KMS-11 (cell line): ENCODE results near the gene KLK15.

ENCODE experiments used
- H2AFZ ChIP-seq: fragments of 200-600 bp; sonication (generic); 2 replicates; pipeline ENCODE4 v1.6.1; 2016; ENCODE audit warnings: antibody characterized with exemption, mixed run types, low read depth
- H3K27ac ChIP-seq: fragments of 200-600 bp; sonication (generic); 2 replicates; pipeline ENCODE4 v1.6.1; 2016; ENCODE audit warnings: mild to moderate bottlenecking, mixed run types
- H3K27me3 ChIP-seq: fragments of 200-600 bp; sonication (generic); 2 replicates; pipeline ENCODE4 v1.6.1; 2017; ENCODE audit warnings: mild to moderate bottlenecking, low read depth, mixed run types, moderate library complexity; ENCODE audit not compliant: insufficient read depth
- H3K36me3 ChIP-seq: fragments of 200-600 bp; sonication (generic); 2 replicates; pipeline ENCODE4 v1.6.1; 2017; ENCODE audit warnings: mild to moderate bottlenecking, mixed run types; ENCODE audit not compliant: insufficient read depth
- H3K4me1 ChIP-seq: fragments of 200-600 bp; sonication (generic); 2 replicates; pipeline ENCODE4 v1.6.1; 2016; ENCODE audit warnings: mild to moderate bottlenecking, low read depth, mixed run types; ENCODE audit not compliant: poor library complexity, severe bottlenecking
- H3K4me2 ChIP-seq: fragments of 200-600 bp; sonication (generic); 2 replicates; pipeline ENCODE4 v1.7.0; 2016; ENCODE audit warnings: mild to moderate bottlenecking, mixed run types
- H3K4me3 ChIP-seq: fragments of 200-600 bp; sonication (generic); IDR thresholded peaks from 2 replicates; pipeline ENCODE4 v1.6.1; 2017; ENCODE audit warnings: low read depth, low read length, mixed read lengths; ENCODE audit not compliant: insufficient read depth
- H3K79me2 ChIP-seq: fragments of 200-600 bp; sonication (generic); 2 replicates; pipeline ENCODE4 v1.6.1; 2016; ENCODE audit warnings: low read depth, mixed run types; ENCODE audit not compliant: insufficient read depth
- H3K9ac ChIP-seq: fragments of 200-600 bp; sonication (generic); 2 replicates; pipeline ENCODE4 v1.6.1; 2016; ENCODE audit warnings: mild to moderate bottlenecking, mixed run types
- H4K20me1 ChIP-seq: fragments of 200-600 bp; sonication (generic); 2 replicates; pipeline ENCODE4 v1.6.1; 2016; ENCODE audit warnings: mild to moderate bottlenecking, mixed run types; ENCODE audit not compliant: insufficient read depth
- TF ChIP-seq, protein P1 (sequence below): fragments of 200-600 bp; sonication (generic); conservative IDR thresholded peaks from 2 replicates; pipeline ENCODE4 v1.6.1; 2017; ENCODE audit warnings: low read depth, mild to moderate bottlenecking, antibody characterized with exemption, low read length, moderate library complexity, mixed read lengths

Gene KLK15

DNA sequence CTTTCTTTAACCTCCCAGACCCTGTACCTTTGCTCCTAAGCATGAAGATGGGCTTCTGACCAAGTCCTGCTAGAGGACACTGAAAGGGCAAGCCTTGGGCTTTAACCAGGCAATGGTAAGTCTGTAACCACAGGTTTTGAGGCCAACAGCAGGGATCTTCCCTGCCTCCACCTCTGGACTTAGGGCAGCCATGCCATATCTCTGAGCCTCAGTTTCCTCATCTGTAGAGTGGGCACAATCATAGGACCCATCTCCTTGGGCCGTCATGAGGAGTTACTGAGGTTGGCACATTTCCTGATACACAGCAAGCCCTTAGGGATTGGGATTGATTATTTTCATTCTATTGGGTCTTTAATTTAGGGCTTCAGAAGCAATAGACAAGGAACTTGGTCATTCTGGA lies 24.5 kb downstream of the KLK15 start:
- Histone ChIP-seq H3K27me3 (peaks cover 6% of the 10 kb centered on the region; the same call in 1 of the 2 replicates), H4K20me1 (no peaks in the 10 kb centered on the region)
- TF ChIP-seq, protein P1, sequence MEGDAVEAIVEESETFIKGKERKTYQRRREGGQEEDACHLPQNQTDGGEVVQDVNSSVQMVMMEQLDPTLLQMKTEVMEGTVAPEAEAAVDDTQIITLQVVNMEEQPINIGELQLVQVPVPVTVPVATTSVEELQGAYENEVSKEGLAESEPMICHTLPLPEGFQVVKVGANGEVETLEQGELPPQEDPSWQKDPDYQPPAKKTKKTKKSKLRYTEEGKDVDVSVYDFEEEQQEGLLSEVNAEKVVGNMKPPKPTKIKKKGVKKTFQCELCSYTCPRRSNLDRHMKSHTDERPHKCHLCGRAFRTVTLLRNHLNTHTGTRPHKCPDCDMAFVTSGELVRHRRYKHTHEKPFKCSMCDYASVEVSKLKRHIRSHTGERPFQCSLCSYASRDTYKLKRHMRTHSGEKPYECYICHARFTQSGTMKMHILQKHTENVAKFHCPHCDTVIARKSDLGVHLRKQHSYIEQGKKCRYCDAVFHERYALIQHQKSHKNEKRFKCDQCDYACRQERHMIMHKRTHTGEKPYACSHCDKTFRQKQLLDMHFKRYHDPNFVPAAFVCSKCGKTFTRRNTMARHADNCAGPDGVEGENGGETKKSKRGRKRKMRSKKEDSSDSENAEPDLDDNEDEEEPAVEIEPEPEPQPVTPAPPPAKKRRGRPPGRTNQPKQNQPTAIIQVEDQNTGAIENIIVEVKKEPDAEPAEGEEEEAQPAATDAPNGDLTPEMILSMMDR = no peak

DNA sequence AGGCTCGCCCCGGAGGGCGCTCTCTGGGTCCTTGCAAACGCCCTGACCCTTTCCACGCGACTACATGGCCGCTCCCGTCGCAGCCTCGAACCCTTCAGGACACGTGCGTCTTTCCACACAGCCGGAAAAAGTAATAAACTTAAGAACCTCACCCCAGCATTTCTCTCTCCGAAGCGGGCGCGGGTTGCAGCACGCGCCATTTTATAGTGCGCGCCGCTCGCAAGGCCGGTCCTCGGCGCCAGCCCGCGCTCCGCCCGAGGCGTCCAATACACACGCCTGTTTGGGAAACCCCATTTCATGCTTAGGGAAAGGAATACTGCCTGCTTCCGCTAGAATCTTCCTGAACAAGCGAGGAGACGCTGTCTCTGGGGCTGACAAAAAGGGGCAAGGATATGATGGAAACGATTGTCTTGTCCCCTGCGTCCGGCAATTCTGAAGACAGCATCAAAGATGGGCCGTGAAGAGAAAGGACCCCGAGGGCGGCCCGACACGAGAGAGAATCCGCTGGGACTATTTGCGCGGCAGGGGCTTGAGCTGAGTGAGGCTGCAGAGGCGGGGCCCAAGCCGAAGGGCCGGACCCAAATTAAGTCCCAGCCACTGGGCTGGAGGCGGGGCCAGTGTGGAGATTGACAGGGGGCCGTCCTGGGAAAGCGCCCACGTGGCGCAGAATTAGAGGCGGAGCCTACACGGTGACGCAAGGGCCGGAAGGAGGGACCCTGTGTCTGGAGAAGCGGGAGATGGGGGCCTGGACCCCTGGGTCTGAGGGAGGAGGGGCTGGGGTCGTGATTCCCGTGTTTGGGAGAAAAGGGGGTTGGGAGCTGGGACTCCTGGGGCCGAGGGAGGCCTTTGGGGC lies 28.7 kb downstream of the KLK15 start:
- H3K36me3 ChIP-seq = peaks cover 12% of the 10 kb centered on the region; the same call in 1 of the 2 replicates
- peak overlapping the region; percentile 99 for H3K9ac ChIP-seq
- H2AFZ ChIP-seq = peak overlapping the region; percentile 62
- peaks cover 23% of the 10 kb centered on the region for H3K4me1 ChIP-seq
- H3K27ac ChIP-seq = peak overlapping the region; percentile 98
- TF ChIP-seq, protein P1 = no peak
- H3K4me3 ChIP-seq = no peak overlapping the region
- peak overlapping the region; percentile 50; the same call in 1 of the 2 replicates for H3K4me2 ChIP-seq
- H4K20me1 ChIP-seq = peaks cover 17% of the 10 kb centered on the region; the same call in 1 of the 2 replicates
- no peaks in the 10 kb centered on the region; the same call in 1 of the 2 replicates for H3K27me3 ChIP-seq
- peaks cover 46% of the 10 kb centered on the region for H3K79me2 ChIP-seq

More for the DNA sequence above, 24.5 kb downstream of the KLK15 start:
- Histone ChIP-seq H3K4me3 (no peak overlapping the region), H3K27ac (no peak overlapping the region), H3K36me3 (no peaks in the 10 kb centered on the region), H3K9ac (no peak overlapping the region), H3K4me1 (peaks cover 5% of the 10 kb centered on the region), H3K79me2 (peaks cover 7% of the 10 kb centered on the region), H3K4me2 (no peak overlapping the region), H2AFZ (no peak overlapping the region)

DNA sequence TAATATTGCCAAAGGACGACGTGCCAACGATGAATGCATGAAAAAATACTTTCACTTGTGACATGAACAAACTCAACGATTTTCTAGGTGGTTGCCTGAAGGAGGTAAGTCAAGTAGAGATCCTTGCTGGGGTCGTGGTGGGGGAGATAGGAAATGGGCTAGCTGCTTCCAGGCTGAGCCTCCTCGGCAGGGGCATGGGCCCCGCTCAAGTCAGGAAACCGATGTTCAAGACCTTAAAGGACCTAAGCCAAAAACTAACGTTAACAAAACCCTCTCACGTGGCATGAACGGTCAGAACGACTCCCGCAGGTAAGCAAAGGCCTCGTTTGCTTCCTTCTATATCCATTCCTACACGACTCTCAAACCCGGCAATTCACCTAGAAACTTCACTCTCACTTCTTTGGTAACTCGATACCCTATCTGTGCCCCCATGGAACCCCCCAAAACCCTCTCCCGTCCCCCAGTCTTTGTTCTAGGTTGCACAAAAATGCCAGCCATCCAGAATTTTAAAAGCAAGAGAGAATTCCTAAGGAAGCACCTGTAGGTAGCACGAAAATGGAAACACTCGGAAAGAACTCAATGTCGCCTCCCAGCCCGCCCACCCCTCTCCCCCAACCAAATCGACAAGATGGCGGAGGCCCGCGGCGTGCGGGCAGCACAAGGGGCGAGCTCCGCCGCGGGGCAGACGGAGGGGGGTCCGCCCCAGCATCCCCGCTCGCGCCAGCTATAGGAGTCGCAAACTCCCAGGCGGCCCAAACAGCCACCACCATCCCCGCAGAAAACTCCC lies 29.5 kb downstream of the KLK15 start:
- H2AFZ ChIP-seq = peak overlapping the region; percentile 62
- H3K36me3 ChIP-seq = peaks cover 12% of the 10 kb centered on the region; the same call in 1 of the 2 replicates
- H3K27me3 ChIP-seq = no peaks in the 10 kb centered on the region
- H4K20me1 ChIP-seq = peaks cover 17% of the 10 kb centered on the region; the same call in 1 of the 2 replicates
- no peak overlapping the region for H3K4me3 ChIP-seq
- peaks cover 31% of the 10 kb centered on the region for H3K4me1 ChIP-seq
- TF ChIP-seq, protein P1 = no peak
- peak overlapping the region; percentile 99 for H3K9ac ChIP-seq
- peaks cover 47% of the 10 kb centered on the region for H3K79me2 ChIP-seq
- H3K4me2 ChIP-seq = peak overlapping the region; percentile 99
- H3K27ac ChIP-seq = peak overlapping the region; percentile 98

DNA sequence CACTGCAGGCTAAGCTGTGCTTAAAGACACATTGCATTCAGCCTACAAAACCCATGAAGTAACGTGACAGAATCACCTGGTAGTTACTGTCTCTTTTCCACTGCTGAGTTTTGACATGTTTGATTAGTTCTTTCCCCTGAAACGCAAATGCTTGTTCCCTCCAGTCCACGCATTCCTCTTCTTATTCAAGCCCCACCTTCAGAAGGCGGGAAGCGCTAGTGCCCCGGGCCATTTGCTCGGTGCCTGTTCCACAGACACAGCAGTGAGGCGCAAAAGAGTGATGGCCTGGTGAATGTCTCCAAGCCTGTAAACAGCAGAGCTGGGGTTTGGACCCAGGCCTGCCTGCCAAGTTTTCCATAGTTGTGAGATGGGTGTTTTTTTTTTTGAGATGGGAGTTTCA lies 32.3 kb downstream of the KLK15 start:
- Histone ChIP-seq H4K20me1 (peaks cover 28% of the 10 kb centered on the region; the same call in 1 of the 2 replicates), H3K36me3 (peaks cover 14% of the 10 kb centered on the region; the same call in 1 of the 2 replicates), H3K27ac (no peak overlapping the region), H3K27me3 (no peaks in the 10 kb centered on the region), H3K4me2 (no peak overlapping the region; the same call in 1 of the 2 replicates), H3K4me3 (no peak overlapping the region), H3K4me1 (peaks cover 48% of the 10 kb centered on the region), H3K79me2 (peaks cover 47% of the 10 kb centered on the region), H2AFZ (no peak overlapping the region), H3K9ac (no peak overlapping the region)
- TF ChIP-seq, protein P1 = no peak
